Measurements from ENCODE around the gene TOP1.

DNA sequence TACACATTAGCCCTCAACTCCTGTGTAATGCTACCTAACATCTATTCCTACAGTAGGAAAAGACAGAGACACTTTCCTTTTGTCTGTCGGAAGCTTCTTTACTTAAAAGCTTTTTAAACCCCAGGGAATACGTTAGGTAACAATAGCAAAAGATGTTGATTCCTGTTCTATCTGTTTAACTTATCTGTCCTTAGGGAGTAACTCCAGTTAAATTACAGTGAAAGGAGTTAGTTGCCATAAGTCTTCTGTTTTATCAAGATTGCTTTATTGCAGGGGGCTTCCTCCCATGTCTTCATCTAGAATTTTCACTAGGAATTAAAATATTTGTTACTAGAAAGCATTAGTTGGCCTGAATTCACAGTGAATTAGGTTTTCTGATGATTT is 26.2 kb downstream of the TOP1 start:
- TF ChIP-seq EZH2 (IDR thresholded peaks at IDR 0.05; ENCODE audit: borderline replicate concordance, low read depth, low read length, severe bottlenecking): no peak
- TF ChIP-seq, protein P1, sequence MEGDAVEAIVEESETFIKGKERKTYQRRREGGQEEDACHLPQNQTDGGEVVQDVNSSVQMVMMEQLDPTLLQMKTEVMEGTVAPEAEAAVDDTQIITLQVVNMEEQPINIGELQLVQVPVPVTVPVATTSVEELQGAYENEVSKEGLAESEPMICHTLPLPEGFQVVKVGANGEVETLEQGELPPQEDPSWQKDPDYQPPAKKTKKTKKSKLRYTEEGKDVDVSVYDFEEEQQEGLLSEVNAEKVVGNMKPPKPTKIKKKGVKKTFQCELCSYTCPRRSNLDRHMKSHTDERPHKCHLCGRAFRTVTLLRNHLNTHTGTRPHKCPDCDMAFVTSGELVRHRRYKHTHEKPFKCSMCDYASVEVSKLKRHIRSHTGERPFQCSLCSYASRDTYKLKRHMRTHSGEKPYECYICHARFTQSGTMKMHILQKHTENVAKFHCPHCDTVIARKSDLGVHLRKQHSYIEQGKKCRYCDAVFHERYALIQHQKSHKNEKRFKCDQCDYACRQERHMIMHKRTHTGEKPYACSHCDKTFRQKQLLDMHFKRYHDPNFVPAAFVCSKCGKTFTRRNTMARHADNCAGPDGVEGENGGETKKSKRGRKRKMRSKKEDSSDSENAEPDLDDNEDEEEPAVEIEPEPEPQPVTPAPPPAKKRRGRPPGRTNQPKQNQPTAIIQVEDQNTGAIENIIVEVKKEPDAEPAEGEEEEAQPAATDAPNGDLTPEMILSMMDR (IDR thresholded peaks at IDR 0.05; ENCODE audit: borderline replicate concordance, extremely low read depth, low read length, poor library complexity, severe bottlenecking): no peak
